ENCODE results near the gene GRB14. TPM values are rescaled to one million over a fixed set of nuclear protein-coding genes. Genes with fewer than 3 reads are reported as not detected.

Gene GRB14
- total RNA-seq, 1 donor from 2014 or later = 4.5 TPM

DNA sequence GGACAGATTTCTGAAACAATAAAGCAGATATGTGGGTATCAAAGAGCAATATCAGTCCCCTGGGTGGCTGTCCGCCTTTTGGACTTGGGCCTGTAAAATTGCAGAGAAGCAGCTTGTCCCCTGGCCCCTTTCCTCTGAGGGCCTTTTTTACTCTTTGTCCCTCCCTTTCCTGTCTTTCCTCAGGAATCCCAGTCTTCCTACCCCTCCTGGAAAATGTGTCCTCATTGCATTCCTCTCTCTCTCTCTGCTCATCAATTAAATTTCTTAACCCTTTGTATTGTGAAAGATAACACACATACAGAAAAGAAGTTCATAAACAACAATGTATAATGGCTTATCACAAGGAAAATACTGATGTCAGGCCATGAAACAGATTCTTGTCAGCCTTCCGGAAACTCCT is 3.0 kb upstream of the GRB14 start:
- H3K36me3 ChIP-seq = no peaks in the 10 kb centered on the region
- H3K27ac Mint-ChIP-seq = no peak overlapping the region

DNA sequence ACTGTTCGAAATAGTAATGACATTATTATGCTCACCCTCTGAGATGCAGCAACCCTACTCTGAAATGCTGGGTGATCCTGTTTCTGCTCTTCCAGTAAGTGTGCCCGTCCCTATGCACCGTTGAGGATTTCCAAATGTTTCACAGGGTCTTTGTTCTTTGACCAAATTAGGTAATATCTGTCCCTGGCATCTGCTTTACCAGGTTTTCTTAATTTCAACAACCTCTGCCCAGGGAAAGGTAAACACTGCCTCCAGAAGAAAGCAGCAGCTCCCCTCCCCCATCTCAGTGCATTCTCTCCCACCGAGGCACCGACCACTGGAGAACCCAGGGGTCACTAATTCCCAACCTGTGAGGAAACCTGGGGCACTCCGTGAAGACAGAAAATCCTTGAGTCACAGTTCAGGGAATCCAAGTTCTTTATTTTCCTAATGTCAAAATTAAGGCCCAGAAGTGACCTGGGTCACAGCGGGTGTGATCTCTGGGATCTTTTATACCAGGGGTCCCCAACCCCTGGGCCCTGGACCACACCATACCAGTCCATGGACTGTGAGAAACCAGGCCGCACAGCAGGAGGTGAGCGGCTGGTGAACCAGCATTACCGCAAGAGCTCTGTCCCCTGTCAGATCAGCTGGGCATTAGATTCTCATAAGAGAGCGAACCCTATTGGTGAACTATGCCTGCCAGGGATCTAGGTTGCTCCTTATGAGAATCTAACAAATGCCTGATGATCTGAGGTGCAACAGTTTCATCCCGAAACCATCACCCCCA is 1.2 kb upstream of the GRB14 start:
- Histone ChIP-seq H3K4me2 (peak overlapping the region; percentile 96), H3K9ac (no peak overlapping the region), H3F3A (ENCODE audit: low read depth) (peaks cover 28% of the 10 kb centered on the region), H3K9me3 (ENCODE audit: low read depth) (no peaks in the 10 kb centered on the region), H4K20me1 (ENCODE audit: low read depth) (no peaks in the 10 kb centered on the region), H3K4me1 (peaks cover 33% of the 10 kb centered on the region), H3K79me2 (ENCODE audit: low read depth) (no peaks in the 10 kb centered on the region), H3K27me3 (no peaks in the 10 kb centered on the region), H3K36me3 (no peaks in the 10 kb centered on the region), H3K4me3 (peak overlapping the region; percentile 97), H3K27ac (no peak overlapping the region), H2AFZ (replicated peaks) (no peak overlapping the region)
- H3K27ac Mint-ChIP-seq = no peak overlapping the region
- H3K4me3 Mint-ChIP-seq = peak overlapping the region; percentile 94
- no peak for TF ChIP-seq EZH2 (IDR thresholded peaks at IDR 0.05)
- TF ChIP-seq EZH2phosphoT487 (IDR thresholded peaks at IDR 0.05) = no peak
- TF ChIP-seq, protein P1, sequence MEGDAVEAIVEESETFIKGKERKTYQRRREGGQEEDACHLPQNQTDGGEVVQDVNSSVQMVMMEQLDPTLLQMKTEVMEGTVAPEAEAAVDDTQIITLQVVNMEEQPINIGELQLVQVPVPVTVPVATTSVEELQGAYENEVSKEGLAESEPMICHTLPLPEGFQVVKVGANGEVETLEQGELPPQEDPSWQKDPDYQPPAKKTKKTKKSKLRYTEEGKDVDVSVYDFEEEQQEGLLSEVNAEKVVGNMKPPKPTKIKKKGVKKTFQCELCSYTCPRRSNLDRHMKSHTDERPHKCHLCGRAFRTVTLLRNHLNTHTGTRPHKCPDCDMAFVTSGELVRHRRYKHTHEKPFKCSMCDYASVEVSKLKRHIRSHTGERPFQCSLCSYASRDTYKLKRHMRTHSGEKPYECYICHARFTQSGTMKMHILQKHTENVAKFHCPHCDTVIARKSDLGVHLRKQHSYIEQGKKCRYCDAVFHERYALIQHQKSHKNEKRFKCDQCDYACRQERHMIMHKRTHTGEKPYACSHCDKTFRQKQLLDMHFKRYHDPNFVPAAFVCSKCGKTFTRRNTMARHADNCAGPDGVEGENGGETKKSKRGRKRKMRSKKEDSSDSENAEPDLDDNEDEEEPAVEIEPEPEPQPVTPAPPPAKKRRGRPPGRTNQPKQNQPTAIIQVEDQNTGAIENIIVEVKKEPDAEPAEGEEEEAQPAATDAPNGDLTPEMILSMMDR (IDR thresholded peaks at IDR 0.05) = no peak
- peak; percentile 48 for DNase-seq (ENCODE audit: low spot score)
- peaks cover 2% of the 10 kb centered on the region for H3K27me3 Mint-ChIP-seq (ENCODE audit: insufficient read depth, low read depth)
- no peaks in the 10 kb centered on the region for H3K9me3 Mint-ChIP-seq
- peaks cover 14% of the 10 kb centered on the region for H3K4me1 Mint-ChIP-seq
- H3K36me3 Mint-ChIP-seq = no peaks in the 10 kb centered on the region

More for the DNA sequence above, 3.0 kb upstream of the GRB14 start:
- H3F3A ChIP-seq (ENCODE audit: low read depth) = peaks cover 28% of the 10 kb centered on the region
- H3K27me3 ChIP-seq = no peaks in the 10 kb centered on the region
- H3K9ac ChIP-seq = no peak overlapping the region
- no peaks in the 10 kb centered on the region for H3K36me3 Mint-ChIP-seq
- H3K27me3 Mint-ChIP-seq (ENCODE audit: insufficient read depth, low read depth) = peaks cover 2% of the 10 kb centered on the region
- H3K27ac ChIP-seq = no peak overlapping the region
- no peaks in the 10 kb centered on the region for H3K9me3 Mint-ChIP-seq
- no peak overlapping the region for H3K4me3 Mint-ChIP-seq
- H3K4me3 ChIP-seq = no peak overlapping the region
- peak overlapping the region; percentile 82 for H2AFZ ChIP-seq (replicated peaks)
- DNase-seq (ENCODE audit: low spot score) = no peak
- TF ChIP-seq EZH2phosphoT487 (IDR thresholded peaks at IDR 0.05) = no peak
- TF ChIP-seq, protein P1 (IDR thresholded peaks at IDR 0.05) = no peak
- no peak for TF ChIP-seq EZH2 (IDR thresholded peaks at IDR 0.05)
- H4K20me1 ChIP-seq (ENCODE audit: low read depth) = no peaks in the 10 kb centered on the region
- peaks cover 33% of the 10 kb centered on the region for H3K4me1 ChIP-seq
- H3K4me1 Mint-ChIP-seq = peaks cover 14% of the 10 kb centered on the region
- H3K9me3 ChIP-seq (ENCODE audit: low read depth) = no peaks in the 10 kb centered on the region
- H3K4me2 ChIP-seq = peak overlapping the region; percentile 20
- H3K79me2 ChIP-seq (ENCODE audit: low read depth) = no peaks in the 10 kb centered on the region

DNA sequence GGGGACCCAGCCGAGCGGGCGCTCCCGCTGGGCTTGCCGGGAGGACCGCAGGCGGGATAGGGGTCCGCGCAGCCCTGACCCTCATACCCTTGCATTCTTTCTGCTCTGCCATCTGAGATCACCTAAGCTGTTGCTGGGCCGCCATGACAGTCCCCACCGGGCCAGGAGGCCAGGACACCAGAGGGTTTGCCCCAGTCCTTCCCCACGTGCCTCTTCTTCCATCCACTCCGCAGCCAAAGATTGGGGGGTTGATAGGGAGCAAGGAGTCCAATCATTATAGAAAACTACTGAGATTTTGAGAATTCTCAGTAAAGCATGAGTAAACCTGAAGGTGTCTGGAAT is 453 bp upstream of the GRB14 start:
- no peaks in the 10 kb centered on the region for H3K9me3 ChIP-seq (ENCODE audit: low read depth)
- TF ChIP-seq EZH2 (IDR thresholded peaks at IDR 0.05) (no peak), EZH2phosphoT487 (IDR thresholded peaks at IDR 0.05) (no peak)
- TF ChIP-seq, protein P1 (IDR thresholded peaks at IDR 0.05) = no peak
- H3F3A ChIP-seq (ENCODE audit: low read depth) = peaks cover 28% of the 10 kb centered on the region
- Mint-ChIP-seq H3K27ac (no peak overlapping the region), H3K4me3 (peak overlapping the region; percentile 94), H3K36me3 (no peaks in the 10 kb centered on the region), H3K4me1 (peaks cover 14% of the 10 kb centered on the region), H3K27me3 (ENCODE audit: insufficient read depth, low read depth) (peaks cover 2% of the 10 kb centered on the region), H3K9me3 (no peaks in the 10 kb centered on the region)
- no peaks in the 10 kb centered on the region for H3K27me3 ChIP-seq
- peak overlapping the region; percentile 97 for H3K4me3 ChIP-seq
- no peaks in the 10 kb centered on the region for H4K20me1 ChIP-seq (ENCODE audit: low read depth)
- no peaks in the 10 kb centered on the region for H3K36me3 ChIP-seq
- no peaks in the 10 kb centered on the region for H3K79me2 ChIP-seq (ENCODE audit: low read depth)
- no peak for DNase-seq (ENCODE audit: low spot score)
- peaks cover 33% of the 10 kb centered on the region for H3K4me1 ChIP-seq
- H2AFZ ChIP-seq (replicated peaks) = peak overlapping the region; percentile 92
- no peak overlapping the region for H3K9ac ChIP-seq
- no peak overlapping the region for H3K27ac ChIP-seq
- peak overlapping the region; percentile 96 for H3K4me2 ChIP-seq
